DOHH2 (cell line): ENCODE measurements around the gene STARD3.

Experiments
- H3F3A ChIP-seq: fragments of 200-600 bp; sonication (generic), shearing (Covaris generic); 2 replicates; pipeline ENCODE4 v1.6.0; 2016; ENCODE audit warnings: antibody characterized with exemption, mild to moderate bottlenecking; ENCODE audit not compliant: control insufficient read depth, insufficient read depth
- H3K27ac ChIP-seq: fragments of 200-600 bp; sonication (generic); 2 replicates; pipeline ENCODE4 v1.5.1; 2014; ENCODE audit warnings: low read depth, mild to moderate bottlenecking, low read length, moderate library complexity
- H3K27me3 ChIP-seq: fragments of 200-600 bp; sonication (generic); 2 replicates; pipeline ENCODE4 v1.6.1; 2014; ENCODE audit warnings: mild to moderate bottlenecking, low read length, mixed read lengths; ENCODE audit not compliant: control insufficient read depth
- H3K36me3 ChIP-seq: fragments of 200-600 bp; sonication (generic); 2 replicates; pipeline ENCODE4 v1.6.1; 2014; ENCODE audit warnings: mild to moderate bottlenecking, low read length, moderate library complexity, mixed read lengths; ENCODE audit not compliant: control insufficient read depth
- H3K4me1 ChIP-seq: fragments of 200-600 bp; sonication (generic); 2 replicates; pipeline ENCODE4 v1.6.1; 2014; ENCODE audit warnings: mild to moderate bottlenecking, low read length, mixed read lengths; ENCODE audit not compliant: control insufficient read depth
- H3K4me2 ChIP-seq: fragments of 200-600 bp; sonication (generic); 2 replicates; pipeline ENCODE4 v1.6.0; 2014; ENCODE audit warnings: mild to moderate bottlenecking, low read length, moderate library complexity
- H3K4me3 ChIP-seq: fragments of 200-600 bp; sonication (generic); 2 replicates; pipeline ENCODE4 v1.5.1; 2014; ENCODE audit warnings: mild to moderate bottlenecking, low read length, mixed read lengths
- H3K79me2 ChIP-seq: fragments of 200-600 bp; sonication (generic); 2 replicates; pipeline ENCODE4 v1.6.1; 2014; ENCODE audit warnings: mild to moderate bottlenecking, low read length, mixed read lengths; ENCODE audit not compliant: control insufficient read depth
- H3K9me2 ChIP-seq: fragments of 200-600 bp; sonication (generic); replicated peaks from 2 replicates; pipeline ENCODE4 v1.6.1; 2014; ENCODE audit warnings: mild to moderate bottlenecking, low read length, mixed read lengths; ENCODE audit not compliant: control insufficient read depth
- H3K9me3 ChIP-seq: fragments of 200-600 bp; sonication (generic); 2 replicates; pipeline ENCODE4 v1.6.1; 2014; ENCODE audit warnings: antibody characterized with exemption, low read length, mixed read lengths; ENCODE audit not compliant: control insufficient read depth, insufficient read depth
- H4K20me1 ChIP-seq: fragments of 200-600 bp; sonication (generic); 2 replicates; pipeline ENCODE4 v1.6.0; 2014; ENCODE audit warnings: low read depth, mild to moderate bottlenecking, antibody characterized with exemption, low read length, moderate library complexity; ENCODE audit not compliant: control insufficient read depth, insufficient read depth
- EZH2phosphoT487 ChIP-seq: fragments of 200-600 bp; sonication (generic); IDR thresholded peaks from 2 replicates; pipeline ENCODE4 v1.6.1; 2017; ENCODE audit warnings: borderline replicate concordance, mild to moderate bottlenecking, antibody characterized with exemption, low read length, moderate library complexity, mixed read lengths
- TF ChIP-seq, protein P1 (sequence below): fragments of 200-600 bp; sonication (generic); IDR thresholded peaks from one replicate; pipeline ENCODE4 v1.5.1; 2014; ENCODE audit warnings: antibody characterized with exemption, mild to moderate bottlenecking, low read depth, low read length; ENCODE audit not compliant: poor library complexity, severe bottlenecking

The STARD3 gene

DNA sequence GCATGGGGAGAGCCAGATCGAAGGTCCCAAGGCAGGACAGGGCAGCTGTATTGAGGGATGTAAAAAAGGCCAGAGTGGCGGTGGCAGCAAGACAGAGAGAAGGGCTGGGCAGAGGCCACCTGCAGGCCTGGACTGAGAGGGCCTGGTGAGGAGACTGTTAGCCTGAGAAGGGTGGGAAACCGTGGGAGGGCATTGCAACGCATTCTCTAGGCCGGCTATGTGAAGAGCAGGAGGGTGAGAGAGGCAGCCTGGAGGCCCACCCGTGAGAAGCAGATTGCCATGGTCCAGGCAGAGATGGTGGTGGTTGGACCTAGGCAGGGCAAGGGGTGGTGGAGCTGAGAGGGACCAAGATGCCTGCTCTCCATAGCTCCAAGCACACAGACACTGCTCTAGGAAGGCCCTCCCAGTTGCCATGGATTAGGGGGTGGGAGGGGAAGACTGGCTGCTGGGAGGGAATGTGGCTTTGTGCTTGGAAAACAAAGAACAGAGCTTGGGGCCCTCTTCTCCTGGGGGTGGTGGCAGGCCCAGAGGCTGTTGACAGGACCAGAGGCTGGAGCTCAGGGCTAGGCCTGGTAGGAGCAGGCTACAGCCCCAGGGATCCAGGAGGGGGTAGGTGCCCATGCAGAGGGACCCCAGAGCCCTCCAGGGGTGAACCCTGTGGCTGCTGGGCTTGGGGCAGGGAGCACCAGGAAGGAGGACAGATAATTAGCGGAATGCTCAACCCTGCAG is 15.8 kb downstream of the STARD3 start:
- H3K27ac ChIP-seq: no peak overlapping the region
- no peak for TF ChIP-seq EZH2phosphoT487
- TF ChIP-seq, protein P1, sequence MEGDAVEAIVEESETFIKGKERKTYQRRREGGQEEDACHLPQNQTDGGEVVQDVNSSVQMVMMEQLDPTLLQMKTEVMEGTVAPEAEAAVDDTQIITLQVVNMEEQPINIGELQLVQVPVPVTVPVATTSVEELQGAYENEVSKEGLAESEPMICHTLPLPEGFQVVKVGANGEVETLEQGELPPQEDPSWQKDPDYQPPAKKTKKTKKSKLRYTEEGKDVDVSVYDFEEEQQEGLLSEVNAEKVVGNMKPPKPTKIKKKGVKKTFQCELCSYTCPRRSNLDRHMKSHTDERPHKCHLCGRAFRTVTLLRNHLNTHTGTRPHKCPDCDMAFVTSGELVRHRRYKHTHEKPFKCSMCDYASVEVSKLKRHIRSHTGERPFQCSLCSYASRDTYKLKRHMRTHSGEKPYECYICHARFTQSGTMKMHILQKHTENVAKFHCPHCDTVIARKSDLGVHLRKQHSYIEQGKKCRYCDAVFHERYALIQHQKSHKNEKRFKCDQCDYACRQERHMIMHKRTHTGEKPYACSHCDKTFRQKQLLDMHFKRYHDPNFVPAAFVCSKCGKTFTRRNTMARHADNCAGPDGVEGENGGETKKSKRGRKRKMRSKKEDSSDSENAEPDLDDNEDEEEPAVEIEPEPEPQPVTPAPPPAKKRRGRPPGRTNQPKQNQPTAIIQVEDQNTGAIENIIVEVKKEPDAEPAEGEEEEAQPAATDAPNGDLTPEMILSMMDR: no peak
- no peaks in the 10 kb centered on the region; the same call in 1 of the 2 replicates for H3K4me1 ChIP-seq
- H3K4me3 ChIP-seq: no peak overlapping the region
- no peaks in the 10 kb centered on the region for H3K9me2 ChIP-seq
- H3F3A ChIP-seq: no peaks in the 10 kb centered on the region
- H3K9me3 ChIP-seq: no peaks in the 10 kb centered on the region
- H3K79me2 ChIP-seq: peaks cover 11% of the 10 kb centered on the region
- no peaks in the 10 kb centered on the region for H4K20me1 ChIP-seq
- no peak overlapping the region for H3K4me2 ChIP-seq
- H3K27me3 ChIP-seq: no peaks in the 10 kb centered on the region
- H3K36me3 ChIP-seq: peaks cover 4% of the 10 kb centered on the region; the same call in 1 of the 2 replicates

DNA sequence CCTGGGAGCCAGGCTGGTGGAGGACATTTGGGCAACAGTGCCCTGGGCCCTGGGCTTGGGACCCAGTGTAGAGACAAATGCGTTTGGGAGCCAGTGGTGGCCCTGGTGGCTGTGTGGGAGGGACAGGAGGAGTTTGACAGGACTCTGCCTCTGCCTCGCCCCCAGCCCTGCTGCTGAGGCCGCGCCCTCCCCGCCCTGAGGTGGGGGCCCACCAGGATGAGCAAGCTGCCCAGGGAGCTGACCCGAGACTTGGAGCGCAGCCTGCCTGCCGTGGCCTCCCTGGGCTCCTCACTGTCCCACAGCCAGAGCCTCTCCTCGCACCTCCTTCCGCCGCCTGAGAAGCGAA is 16.3 kb downstream of the STARD3 start:
- Histone ChIP-seq H3K4me2 (no peak overlapping the region), H3K9me2 (no peaks in the 10 kb centered on the region), H4K20me1 (no peaks in the 10 kb centered on the region), H3K27ac (no peak overlapping the region), H3K9me3 (no peaks in the 10 kb centered on the region), H3K27me3 (no peaks in the 10 kb centered on the region), H3F3A (no peaks in the 10 kb centered on the region), H3K4me1 (peaks cover under 1% of the 10 kb centered on the region), H3K79me2 (peaks cover 11% of the 10 kb centered on the region), H3K4me3 (no peak overlapping the region), H3K36me3 (peaks cover 5% of the 10 kb centered on the region)
- no peak for TF ChIP-seq EZH2phosphoT487
- TF ChIP-seq, protein P1: no peak

DNA sequence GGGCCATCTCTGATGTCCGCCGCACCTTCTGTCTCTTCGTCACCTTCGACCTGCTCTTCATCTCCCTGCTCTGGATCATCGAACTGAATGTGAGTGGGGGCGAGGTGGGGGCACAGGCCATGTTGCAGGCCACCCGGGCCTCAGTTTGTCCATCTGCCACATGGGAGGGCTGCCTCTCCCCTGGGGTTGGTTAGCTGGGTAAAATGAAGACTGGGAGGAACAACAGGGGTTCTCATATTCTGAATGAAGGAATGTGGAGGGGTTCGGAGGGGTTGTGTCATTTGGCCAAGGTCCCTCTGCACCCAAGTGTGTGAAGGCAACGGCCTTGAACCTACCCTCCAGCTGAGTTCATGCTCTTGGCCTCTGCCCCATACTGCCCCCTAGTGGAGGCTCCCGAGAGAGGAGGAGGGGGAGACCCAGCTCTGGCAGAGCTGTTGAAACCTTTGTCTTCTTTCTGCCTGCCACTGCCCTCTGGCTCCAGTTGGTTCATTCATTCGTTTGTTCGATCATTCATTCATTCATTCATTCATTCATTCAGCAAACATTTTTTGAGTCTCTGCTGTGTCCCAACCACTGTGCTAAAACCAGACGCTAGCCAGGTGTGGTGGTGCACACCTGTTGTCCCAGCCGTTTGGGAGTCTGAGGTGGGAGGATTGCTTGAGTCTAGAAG is 16.9 kb downstream of the STARD3 start:
- TF ChIP-seq, protein P1: peak; percentile 99
- TF ChIP-seq EZH2phosphoT487: no peak
- no peak overlapping the region for H3K27ac ChIP-seq

More for the DNA sequence above, 16.9 kb downstream of the STARD3 start:
- Histone ChIP-seq H3K36me3 (peaks cover 10% of the 10 kb centered on the region), H3K27me3 (no peaks in the 10 kb centered on the region), H3K4me3 (no peak overlapping the region), H3K9me3 (no peaks in the 10 kb centered on the region), H3F3A (no peaks in the 10 kb centered on the region), H3K9me2 (no peaks in the 10 kb centered on the region), H4K20me1 (no peaks in the 10 kb centered on the region), H3K79me2 (peaks cover 8% of the 10 kb centered on the region), H3K4me2 (no peak overlapping the region), H3K4me1 (peaks cover 6% of the 10 kb centered on the region)
